ENCODE results near the gene AFF1. TPM values are rescaled to one million over a fixed set of nuclear protein-coding genes. Genes with fewer than 3 reads are reported as not detected.
A peak's percentile ranks its signal among the peaks of the same experiment; 100 is the strongest.

AFF1 gene
- total RNA-seq, 6 experiments from 2014 or later: 23.8 to 39.6 (median 34.9) TPM

- TF ChIP-seq CTCF (IDR thresholded peaks at IDR 0.05) (no peak), POLR2A (IDR thresholded peaks at IDR 0.05) (no peak)
- ATAC-seq (peak in 3 of 4 donors; percentile 11 to 63 (median 18)), DNase-seq (no peak)
- Histone ChIP-seq H3K4me3 (no peak overlapping the region), H3K36me3 (no peaks in the 10 kb centered on the region), H3K27ac (peak overlapping the region in 2 of 3 donors; percentile 9 to 32), H3K4me1 (peaks cover 0 to 85% (median 26%) of the 10 kb centered on the region in 4 donors), H3K27me3 (no peaks in the 10 kb centered on the region), H3K9me3 (no peaks in the 10 kb centered on the region)
- intact Hi-C loops (cut with DNase I): no loop called here
- 66% methylated on average over 5 of the region's 5 CpGs for WGBS (ENCODE audit: insufficient coverage, low coverage, low lambda C conversion rate, missing lambda C conversion rate)
Observed at GRCh38 chr4:87029356-87029755, 94.5 kb downstream of the AFF1 start.

GRCh38 chr4:87030124-87030523 lies 95.3 kb downstream of the AFF1 start:
- H3K27me3 ChIP-seq: no peaks in the 10 kb centered on the region
- no peaks in the 10 kb centered on the region for H3K36me3 ChIP-seq
- TF ChIP-seq CTCF (IDR thresholded peaks at IDR 0.05) (no peak), POLR2A (IDR thresholded peaks at IDR 0.05) (no peak)
- no peak overlapping the region for H3K4me3 ChIP-seq
- peaks cover 0 to 81% (median 26%) of the 10 kb centered on the region in 4 donors for H3K4me1 ChIP-seq
- intact Hi-C loops (cut with DNase I): no loop called here
- 77% methylated on average over 4 of the region's 4 CpGs for WGBS (ENCODE audit: insufficient coverage, low coverage, low lambda C conversion rate, missing lambda C conversion rate)
- peak overlapping the region in 2 of 3 donors; percentile 6 to 9 for H3K27ac ChIP-seq
- ATAC-seq: no peak
- DNase-seq: no peak
- no peaks in the 10 kb centered on the region for H3K9me3 ChIP-seq

GRCh38 chr4:87030755-87031441 lies 96.1 kb downstream of the AFF1 start:
- WGBS (ENCODE audit: insufficient coverage, low coverage, low lambda C conversion rate, missing lambda C conversion rate): 55% methylated on average over 10 of the region's 13 CpGs
- H3K27ac ChIP-seq: peak overlapping the region; percentile 6 to 26 (median 16)
- no peak for DNase-seq
- H3K36me3 ChIP-seq: no peaks in the 10 kb centered on the region
- peaks cover 0 to 78% (median 23%) of the 10 kb centered on the region in 4 donors for H3K4me1 ChIP-seq
- H3K27me3 ChIP-seq: no peaks in the 10 kb centered on the region
- no peaks in the 10 kb centered on the region for H3K9me3 ChIP-seq
- ATAC-seq: no peak
- no peak overlapping the region for H3K4me3 ChIP-seq
- TF ChIP-seq POLR2A (IDR thresholded peaks at IDR 0.05) (no peak), CTCF (IDR thresholded peaks at IDR 0.05) (no peak)
- intact Hi-C loops (cut with DNase I): no loop called here

GRCh38 chr4:87031920-87032319 lies 97.1 kb downstream of the AFF1 start:
- Histone ChIP-seq H3K4me3 (no peak overlapping the region), H3K27me3 (no peaks in the 10 kb centered on the region), H3K4me1 (peaks cover 0 to 69% (median 20%) of the 10 kb centered on the region in 4 donors), H3K36me3 (no peaks in the 10 kb centered on the region), H3K9me3 (no peaks in the 10 kb centered on the region), H3K27ac (peak overlapping the region in 2 of 3 donors; percentile 38 to 39)
- intact Hi-C loops (cut with DNase I): no loop called here
- 14% methylated on average over 2 of the region's 2 CpGs for WGBS (ENCODE audit: insufficient coverage, low coverage, low lambda C conversion rate, missing lambda C conversion rate)
- no peak for DNase-seq
- TF ChIP-seq CTCF (IDR thresholded peaks at IDR 0.05) (no peak), POLR2A (IDR thresholded peaks at IDR 0.05) (no peak)
- ATAC-seq: no peak
